Fibroblast of villous mesenchyme (primary cell): ENCODE data around the gene HOXB7. TPM values are rescaled to one million over a fixed set of nuclear protein-coding genes. Genes with fewer than 3 reads are reported as not detected.

Source experiments
- DNase-seq: peaks from one replicate; pipeline ENCODE4 v3.0.0-alpha.2; 2010; ENCODE audit warnings: low read depth
- H3K4me3 ChIP-seq: 2 replicates; pipeline ENCODE4 v1.5.1; 2011; ENCODE audit warnings: low read depth, mild to moderate bottlenecking, low read length
- total RNA-seq: library from RNA; depleted of rRNA; stranded (reverse); fragments of >200 nt; gene quantifications from 2 replicates; pipeline ENCODE4 v1.2.3, GENCODE V29; 2012
- TF ChIP-seq, protein P1 (sequence below): IDR thresholded peaks from 2 replicates; pipeline ENCODE4 v1.5.1; 2012; ENCODE audit warnings: low read depth, mild to moderate bottlenecking, low read length; ENCODE audit not compliant: insufficient read depth

Gene HOXB7
- 1.7 and 2.6 TPM in 2 replicates for total RNA-seq

DNA sequence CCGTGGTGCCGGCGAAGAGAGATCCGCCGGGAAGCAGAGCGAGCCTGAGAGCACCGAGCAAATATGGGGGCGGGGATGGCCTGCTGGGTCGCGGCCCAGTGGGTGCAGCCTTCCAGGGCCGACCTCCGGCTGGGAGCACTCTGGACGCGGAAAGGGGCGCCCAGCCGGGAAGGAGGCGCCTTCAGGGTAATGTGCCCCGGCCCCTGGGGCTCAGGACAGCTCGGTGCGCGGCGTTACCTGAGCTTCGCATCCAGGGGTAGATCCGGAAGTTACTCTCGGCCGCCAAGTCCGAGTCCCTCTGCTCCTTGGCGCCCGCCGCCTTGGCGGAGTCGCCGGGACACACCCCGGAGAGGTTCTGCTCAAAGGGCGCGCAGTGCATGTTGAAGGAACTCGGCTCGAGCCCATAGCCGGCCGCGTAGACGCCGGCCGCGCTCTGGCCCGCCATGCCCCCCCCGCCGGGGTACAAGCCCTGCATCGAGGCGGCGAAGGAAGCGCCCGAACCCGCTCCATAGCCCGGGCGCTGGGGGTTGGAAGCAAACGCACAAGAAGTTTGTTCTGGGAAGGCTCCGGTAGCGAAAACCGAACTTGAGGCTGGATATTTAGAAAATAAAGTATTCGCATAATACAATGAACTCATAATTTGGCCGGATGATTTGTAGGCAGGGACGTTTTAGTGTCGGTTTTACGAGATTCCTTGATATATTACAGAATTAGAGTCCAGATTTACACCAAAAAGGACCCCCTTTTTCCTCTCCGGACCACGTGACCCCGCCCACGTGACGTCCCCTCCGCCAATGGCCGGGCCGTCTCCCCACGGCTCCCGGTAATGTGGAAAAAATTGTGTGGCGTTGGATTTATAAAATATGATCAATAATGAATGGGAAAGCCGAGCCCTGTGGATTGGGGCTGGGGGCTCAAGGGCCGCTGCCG is at the start of gene HOXB7:
Gene HOXB7, minus strand, starts transcription at position 736 of the 930 bp plus-strand sequence. Its CDS starts 99 bp downstream, at position 637.
- DNase-seq, result peak; percentile 41
- TF ChIP-seq, protein P1, sequence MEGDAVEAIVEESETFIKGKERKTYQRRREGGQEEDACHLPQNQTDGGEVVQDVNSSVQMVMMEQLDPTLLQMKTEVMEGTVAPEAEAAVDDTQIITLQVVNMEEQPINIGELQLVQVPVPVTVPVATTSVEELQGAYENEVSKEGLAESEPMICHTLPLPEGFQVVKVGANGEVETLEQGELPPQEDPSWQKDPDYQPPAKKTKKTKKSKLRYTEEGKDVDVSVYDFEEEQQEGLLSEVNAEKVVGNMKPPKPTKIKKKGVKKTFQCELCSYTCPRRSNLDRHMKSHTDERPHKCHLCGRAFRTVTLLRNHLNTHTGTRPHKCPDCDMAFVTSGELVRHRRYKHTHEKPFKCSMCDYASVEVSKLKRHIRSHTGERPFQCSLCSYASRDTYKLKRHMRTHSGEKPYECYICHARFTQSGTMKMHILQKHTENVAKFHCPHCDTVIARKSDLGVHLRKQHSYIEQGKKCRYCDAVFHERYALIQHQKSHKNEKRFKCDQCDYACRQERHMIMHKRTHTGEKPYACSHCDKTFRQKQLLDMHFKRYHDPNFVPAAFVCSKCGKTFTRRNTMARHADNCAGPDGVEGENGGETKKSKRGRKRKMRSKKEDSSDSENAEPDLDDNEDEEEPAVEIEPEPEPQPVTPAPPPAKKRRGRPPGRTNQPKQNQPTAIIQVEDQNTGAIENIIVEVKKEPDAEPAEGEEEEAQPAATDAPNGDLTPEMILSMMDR, result no peak
- peak within 1 kb of the TSS; percentile 65 for H3K4me3 ChIP-seq

DNA sequence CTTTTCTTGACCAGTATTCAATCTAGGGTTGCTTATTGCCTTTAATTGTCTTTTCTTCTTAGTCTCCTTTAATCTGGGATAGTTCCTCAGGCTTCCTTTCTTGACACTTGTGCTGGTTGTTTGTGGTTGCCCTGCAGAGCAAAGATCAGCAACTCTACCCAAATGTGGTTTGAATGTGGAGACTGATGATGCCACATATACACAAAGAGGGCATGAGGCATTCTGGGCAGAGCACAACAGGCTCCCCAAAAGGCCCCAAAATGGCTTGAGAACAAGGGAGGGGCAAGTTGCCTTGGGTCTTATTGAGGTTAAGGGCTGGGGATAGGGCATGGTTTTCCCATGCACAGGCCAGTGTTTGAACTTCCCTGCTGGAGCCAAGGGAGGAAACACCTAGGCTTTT is 45.1 kb upstream of the HOXB7 start:
- no peak for DNase-seq
- TF ChIP-seq, protein P1, result no peak

GRCh38 chr17:48649741-48650140 is 38.9 kb upstream of the HOXB7 start:
- no peak for DNase-seq
- TF ChIP-seq, protein P1, result no peak

More for the DNA sequence above, 45.1 kb upstream of the HOXB7 start:
- no peak overlapping the region for H3K4me3 ChIP-seq

DNA sequence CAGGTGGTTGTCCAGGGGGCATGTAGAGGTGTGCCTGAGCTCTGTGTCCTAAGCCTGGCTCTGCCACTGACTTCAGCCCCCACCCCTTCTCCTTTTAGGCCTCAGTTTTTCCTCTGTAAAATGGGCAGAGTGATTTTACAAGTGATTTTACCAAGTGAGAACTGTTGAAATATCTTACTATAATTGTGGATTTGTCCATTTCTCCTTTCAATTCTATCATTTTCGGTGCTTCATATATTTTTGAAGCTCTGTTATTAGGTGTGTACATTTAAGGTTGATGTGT is 37.1 kb upstream of the HOXB7 start:
- TF ChIP-seq, protein P1, result no peak
- no peak for DNase-seq
- no peak overlapping the region for H3K4me3 ChIP-seq

More at GRCh38 chr17:48649741-48650140, 38.9 kb upstream of the HOXB7 start:
- no peak overlapping the region for H3K4me3 ChIP-seq

GRCh38 chr17:48647103-48647962 is 36.5 kb upstream of the HOXB7 start:
- H3K4me3 ChIP-seq, result peak overlapping the region; percentile 58
- DNase-seq, result no peak
- TF ChIP-seq, protein P1, result no peak

DNA sequence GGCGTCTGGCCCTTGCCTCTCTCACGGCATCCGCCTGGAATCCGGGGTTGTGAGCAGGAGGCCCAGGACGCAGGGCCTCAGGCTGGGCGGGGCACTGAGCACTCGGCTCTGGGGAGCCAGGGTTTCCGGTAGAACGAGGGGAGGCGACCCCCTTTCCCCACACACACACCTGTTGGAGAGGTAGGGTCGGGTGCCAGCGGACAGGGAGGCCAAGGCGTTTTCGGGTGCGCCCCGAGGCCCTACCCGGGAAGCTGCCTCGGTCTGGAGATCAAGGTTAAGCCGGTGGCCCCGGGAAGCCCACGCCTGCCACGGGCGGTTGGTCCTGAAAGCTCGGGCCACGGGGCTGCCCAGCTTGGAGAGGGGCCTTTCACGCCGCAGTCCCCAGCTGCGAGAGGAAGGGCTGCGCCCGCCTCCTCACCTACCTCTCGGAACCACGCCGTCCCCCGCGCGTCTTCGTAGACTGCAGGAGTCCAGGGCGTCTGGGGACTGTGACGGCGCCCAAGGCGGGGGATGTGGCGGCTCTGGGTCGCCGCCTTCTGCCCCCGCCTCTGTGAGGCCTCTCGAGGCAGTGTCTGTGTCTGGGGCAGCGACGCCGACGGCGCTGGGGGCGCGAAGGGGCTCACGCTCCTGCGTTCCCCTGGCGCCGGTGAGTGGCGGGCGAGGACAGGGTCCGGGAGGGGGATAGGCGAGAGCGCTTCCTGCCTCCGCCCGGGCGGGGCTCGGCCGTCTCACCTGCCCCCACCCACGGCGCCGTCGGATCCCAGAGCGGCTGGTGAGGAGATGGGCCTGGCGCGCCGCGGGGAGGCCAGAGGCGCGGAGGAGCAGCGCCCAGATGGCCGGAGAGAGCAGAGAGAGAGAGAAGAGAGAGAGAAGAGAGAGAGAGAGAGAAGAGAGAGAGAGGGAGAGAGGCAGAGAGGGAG is 35.6 kb upstream of the HOXB7 start:
- no peak for DNase-seq
- TF ChIP-seq, protein P1, result no peak
- H3K4me3 ChIP-seq, result no peak overlapping the region
